ACC112 (cell line): Measurements from ENCODE around the gene ADGRG7.

ENCODE experiments used
- H2AFZ ChIP-seq: fragments of 200-600 bp; sonication (generic); one replicate; pipeline ENCODE4 v1.6.0; 2017; ENCODE audit warnings: antibody characterized with exemption, low read length; ENCODE audit not compliant: unreplicated experiment
- H3K27ac ChIP-seq: fragments of 200-600 bp; sonication (generic); 2 replicates; pipeline ENCODE4 v1.5.1; 2014; ENCODE audit warnings: low read depth, mild to moderate bottlenecking, antibody characterized with exemption, low read length, moderate library complexity
- H3K27me3 ChIP-seq: fragments of 200-600 bp; sonication (generic); 2 replicates; pipeline ENCODE4 v1.6.1; 2014; ENCODE audit warnings: mild to moderate bottlenecking, antibody characterized with exemption, low read length, moderate library complexity, mixed read lengths; ENCODE audit not compliant: insufficient read depth
- H3K36me3 ChIP-seq: fragments of 200-600 bp; sonication (generic); 2 replicates; pipeline ENCODE4 v1.6.1; 2016; ENCODE audit warnings: mild to moderate bottlenecking, antibody characterized with exemption, low read length, moderate library complexity, mixed read lengths; ENCODE audit not compliant: insufficient read depth
- H3K4me1 ChIP-seq: fragments of 200-600 bp; sonication (generic); one replicate; pipeline ENCODE4 v1.6.1; 2016; ENCODE audit warnings: low read length, mixed read lengths; ENCODE audit not compliant: insufficient read depth, unreplicated experiment, control insufficient read depth
- H3K4me3 ChIP-seq: fragments of 200-600 bp; sonication (generic); 2 replicates; pipeline ENCODE4 v1.5.1; 2014; ENCODE audit warnings: mild to moderate bottlenecking, low read depth, low read length
- H3K79me2 ChIP-seq: fragments of 200-600 bp; sonication (generic); one replicate; pipeline ENCODE4 v1.6.0; 2016; ENCODE audit warnings: low read length; ENCODE audit not compliant: control insufficient read depth, unreplicated experiment, insufficient read depth

Gene ADGRG7

DNA sequence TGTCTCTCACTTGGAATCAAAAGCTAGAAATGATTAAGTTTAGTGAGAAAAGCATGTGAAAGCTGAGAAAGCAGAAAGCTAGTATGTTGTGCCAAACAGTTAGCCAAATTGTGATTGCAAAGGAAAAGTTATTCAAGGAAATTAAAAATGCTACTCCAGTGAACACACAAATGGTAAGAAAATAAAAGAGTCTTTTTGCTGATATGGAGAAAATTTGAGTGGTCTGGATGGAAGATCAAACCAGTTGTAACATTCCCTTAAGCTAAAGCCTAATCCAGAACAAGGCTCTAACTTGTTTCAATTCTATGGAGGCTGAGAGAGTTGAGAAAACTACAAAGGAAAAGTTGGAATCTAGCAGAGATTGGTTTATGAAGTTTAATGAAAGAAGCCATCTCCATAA lies 11.8 kb downstream of the ADGRG7 start:
- Histone ChIP-seq H3K4me1 (no peaks in the 10 kb centered on the region), H3K4me3 (no peak overlapping the region), H3K36me3 (no peaks in the 10 kb centered on the region), H3K27me3 (no peaks in the 10 kb centered on the region; the same call in 1 of the 2 replicates), H3K27ac (no peak overlapping the region), H2AFZ (no peak overlapping the region), H3K79me2 (no peaks in the 10 kb centered on the region)

- no peak overlapping the region for H2AFZ ChIP-seq
- no peaks in the 10 kb centered on the region for H3K36me3 ChIP-seq
Measured at GRCh38 chr3:100627491-100627890, 18.1 kb downstream of the ADGRG7 start.

GRCh38 chr3:100629421-100630127 lies 20.2 kb downstream of the ADGRG7 start:
- Histone ChIP-seq H2AFZ (no peak overlapping the region), H3K4me3 (no peak overlapping the region), H3K27me3 (no peaks in the 10 kb centered on the region), H3K27ac (no peak overlapping the region), H3K36me3 (no peaks in the 10 kb centered on the region), H3K79me2 (no peaks in the 10 kb centered on the region), H3K4me1 (no peaks in the 10 kb centered on the region)

More at GRCh38 chr3:100627491-100627890, 18.1 kb downstream of the ADGRG7 start:
- Histone ChIP-seq H3K4me1 (no peaks in the 10 kb centered on the region), H3K27ac (no peak overlapping the region), H3K27me3 (no peaks in the 10 kb centered on the region; the same call in 1 of the 2 replicates), H3K4me3 (no peak overlapping the region), H3K79me2 (no peaks in the 10 kb centered on the region)

- H2AFZ ChIP-seq: no peak overlapping the region
- no peaks in the 10 kb centered on the region for H3K27me3 ChIP-seq
- no peak overlapping the region for H3K4me3 ChIP-seq
- H3K79me2 ChIP-seq: no peaks in the 10 kb centered on the region
- H3K4me1 ChIP-seq: no peaks in the 10 kb centered on the region
- H3K27ac ChIP-seq: no peak overlapping the region
- H3K36me3 ChIP-seq: no peaks in the 10 kb centered on the region
Measured at GRCh38 chr3:100630664-100631063, 21.3 kb downstream of the ADGRG7 start.

- Histone ChIP-seq H3K27me3 (no peaks in the 10 kb centered on the region), H3K4me1 (no peaks in the 10 kb centered on the region), H3K79me2 (no peaks in the 10 kb centered on the region), H3K36me3 (no peaks in the 10 kb centered on the region), H3K27ac (no peak overlapping the region), H2AFZ (no peak overlapping the region), H3K4me3 (no peak overlapping the region)
Measured at GRCh38 chr3:100631236-100631635, 21.8 kb downstream of the ADGRG7 start.

- Histone ChIP-seq H2AFZ (no peak overlapping the region), H3K27ac (no peak overlapping the region), H3K27me3 (no peaks in the 10 kb centered on the region), H3K4me3 (no peak overlapping the region), H3K4me1 (no peaks in the 10 kb centered on the region), H3K36me3 (no peaks in the 10 kb centered on the region), H3K79me2 (no peaks in the 10 kb centered on the region)
Measured at GRCh38 chr3:100634493-100635272, 25.3 kb downstream of the ADGRG7 start.

- Histone ChIP-seq H3K79me2 (no peaks in the 10 kb centered on the region), H3K27ac (no peak overlapping the region), H3K4me1 (no peaks in the 10 kb centered on the region), H3K4me3 (no peak overlapping the region), H3K27me3 (no peaks in the 10 kb centered on the region), H3K36me3 (no peaks in the 10 kb centered on the region), H2AFZ (no peak overlapping the region)
Measured at GRCh38 chr3:100635273-100635701, 25.9 kb downstream of the ADGRG7 start.

DNA sequence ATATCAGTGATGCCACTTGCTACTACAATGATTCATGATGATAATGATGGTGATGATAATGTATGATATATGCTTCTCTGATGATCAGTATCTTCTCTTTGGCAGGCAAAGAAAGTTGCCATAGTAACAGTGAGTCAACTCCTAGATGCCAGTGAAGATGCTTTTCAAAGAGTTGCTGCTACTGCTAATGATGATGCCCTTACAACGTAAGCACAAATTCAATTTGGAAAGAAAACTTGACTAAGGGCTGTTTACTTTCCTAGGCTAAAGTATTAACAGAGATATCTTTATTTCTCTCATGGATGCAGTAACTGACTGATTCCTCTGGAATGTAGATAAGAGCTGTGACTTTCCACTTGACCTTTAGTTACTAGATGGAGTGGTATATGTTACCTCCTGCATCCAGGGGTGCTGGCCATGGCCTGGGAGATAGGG lies 27.8 kb downstream of the ADGRG7 start:
- Histone ChIP-seq H3K27me3 (no peaks in the 10 kb centered on the region), H3K4me3 (no peak overlapping the region), H3K79me2 (no peaks in the 10 kb centered on the region), H3K27ac (no peak overlapping the region), H3K4me1 (no peaks in the 10 kb centered on the region), H2AFZ (no peak overlapping the region), H3K36me3 (no peaks in the 10 kb centered on the region)

DNA sequence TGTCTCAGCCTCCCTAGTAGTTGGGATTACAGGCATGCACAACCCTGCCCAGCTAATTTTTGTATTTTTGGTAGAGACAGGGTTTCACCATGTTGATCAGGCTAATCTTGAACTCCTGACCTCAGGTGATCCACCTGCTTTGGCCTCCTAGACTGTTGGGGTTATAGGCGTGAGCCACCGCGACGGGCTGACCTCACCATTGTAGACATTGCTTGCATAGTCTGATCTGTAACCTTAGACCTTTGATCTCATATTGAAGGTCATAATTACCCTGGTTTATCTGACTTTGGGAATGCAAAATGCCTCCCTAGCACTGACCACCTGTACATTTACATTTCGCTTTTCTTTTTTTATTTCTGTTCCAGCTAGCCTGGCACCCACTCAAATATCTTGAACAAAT lies 31.2 kb downstream of the ADGRG7 start:
- Histone ChIP-seq H3K79me2 (no peaks in the 10 kb centered on the region), H3K4me1 (no peaks in the 10 kb centered on the region), H3K27me3 (no peaks in the 10 kb centered on the region), H3K36me3 (no peaks in the 10 kb centered on the region), H3K4me3 (no peak overlapping the region), H2AFZ (no peak overlapping the region), H3K27ac (no peak overlapping the region)

GRCh38 chr3:100641471-100642032 lies 32.2 kb downstream of the ADGRG7 start:
- no peaks in the 10 kb centered on the region for H3K27me3 ChIP-seq
- H3K4me3 ChIP-seq: no peak overlapping the region
- H3K27ac ChIP-seq: no peak overlapping the region
- H3K36me3 ChIP-seq: no peaks in the 10 kb centered on the region
- no peaks in the 10 kb centered on the region for H3K4me1 ChIP-seq
- no peaks in the 10 kb centered on the region for H3K79me2 ChIP-seq
- no peak overlapping the region for H2AFZ ChIP-seq
